CD14-positive monocyte (primary cell): ENCODE data around the gene GPC6. TPM values are rescaled to one million over a fixed set of nuclear protein-coding genes. Genes with fewer than 3 reads are reported as not detected.

Experiments used
- DNase-seq, 3 donors: peaks; one replicate each; pipeline ENCODE4 v3.0.0-alpha.2; 2011 to 2022
- H2AFZ ChIP-seq: 2 replicates; pipeline ENCODE4 v1.6.0; 2012; ENCODE audit warnings: mild to moderate bottlenecking, low read depth, low read length, inconsistent platforms; ENCODE audit not compliant: insufficient read depth, poor library complexity, severe bottlenecking
- H3K27ac ChIP-seq, 2 donors: 1 replicate in 1 of 2; 2 replicates in 1 of 2; pipeline ENCODE4 v1.5.1; 2012 to 2013; ENCODE audit warnings: low read length in 2 of 2, control low read depth in 1 of 2, inconsistent platforms in 1 of 2, low read depth in 1 of 2, mild to moderate bottlenecking in 1 of 2
- H3K27me3 ChIP-seq, 2 donors: one replicate each; pipeline versions ENCODE4 v1.6.0 to v1.6.1; 2011 to 2013; ENCODE audit warnings: low read length in 2 of 2; ENCODE audit not compliant: control insufficient read depth in 2 of 2, insufficient read depth in 2 of 2
- H3K36me3 ChIP-seq, 2 donors: replicated peaks in 1 of 2; 1 replicate in 1 of 2; 2 replicates in 1 of 2; pipeline versions ENCODE4 v1.5.1 to v1.6.1; 2012 to 2013; ENCODE audit warnings: low read length in 2 of 2, control low read depth in 1 of 2, inconsistent platforms in 1 of 2, mild to moderate bottlenecking in 1 of 2; ENCODE audit not compliant: insufficient read depth in 2 of 2, control insufficient read depth in 1 of 2
- H3K4me1 ChIP-seq, 2 donors: 1 replicate in 1 of 2; 2 replicates in 1 of 2; pipeline versions ENCODE4 v1.5.1 to v1.6.1; 2012 to 2013; ENCODE audit warnings: low read length in 2 of 2, control low read depth in 1 of 2, inconsistent platforms in 1 of 2, mild to moderate bottlenecking in 1 of 2, moderate library complexity in 1 of 2; ENCODE audit not compliant: insufficient read depth in 2 of 2, control insufficient read depth in 1 of 2
- H3K4me2 ChIP-seq: replicated peaks from 2 replicates; pipeline ENCODE3; 2012; ENCODE audit warnings: low read length, moderate library complexity, mild to moderate bottlenecking; ENCODE audit not compliant: poor library complexity, severe bottlenecking; ENCODE audit errors: extremely low read depth
- H3K4me3 ChIP-seq, 3 experiments: fragments of 200-600 bp in 1 of 3; sonication (generic) in 1 of 3; replicated peaks in 1 of 3; 1 replicate in 2 of 3; 2 replicates in 1 of 3; pipeline ENCODE4 v1.5.1; 2011 to 2013; ENCODE audit warnings: low read length in 3 of 3, mild to moderate bottlenecking in 3 of 3, control low read depth in 2 of 3, low read depth in 2 of 3, inconsistent platforms in 1 of 3, moderate library complexity in 1 of 3
- H3K79me2 ChIP-seq: 2 replicates; pipeline ENCODE4 v1.6.0; 2012; ENCODE audit warnings: mild to moderate bottlenecking, control low read depth, inconsistent platforms, low read length, moderate library complexity; ENCODE audit not compliant: insufficient read depth
- H3K9ac ChIP-seq: 2 replicates; pipeline ENCODE4 v1.6.0; 2017; ENCODE audit warnings: low read length, mild to moderate bottlenecking; ENCODE audit not compliant: insufficient read depth, poor library complexity, severe bottlenecking
- H3K9me3 ChIP-seq, 2 donors: replicated peaks in 1 of 2; 1 replicate in 1 of 2; 2 replicates in 1 of 2; pipeline versions ENCODE4 v1.5.1 to v1.6.1; 2012 to 2013; ENCODE audit warnings: low read length in 2 of 2, control low read depth in 1 of 2; ENCODE audit not compliant: control insufficient read depth in 1 of 2, insufficient read depth in 1 of 2
- H4K20me1 ChIP-seq: 2 replicates; pipeline ENCODE4 v1.6.0; 2012; ENCODE audit warnings: mild to moderate bottlenecking, low read length, control low read depth, moderate library complexity; ENCODE audit not compliant: insufficient read depth
- H3K27ac Mint-ChIP-seq, 7 donors: one replicate each; pipeline ENCODE4 v1.8.0; 2020; ENCODE audit warnings: mild to moderate bottlenecking in 7 of 7, mixed read lengths in 7 of 7, moderate library complexity in 6 of 7, inconsistent platforms in 2 of 7
- H3K27me3 Mint-ChIP-seq, 3 donors: one replicate each; pipeline ENCODE4 v1.8.0; 2021 to 2022; ENCODE audit warnings: low read depth in 3 of 3, mild to moderate bottlenecking in 3 of 3, mixed read lengths in 3 of 3, moderate library complexity in 3 of 3, inconsistent platforms in 1 of 3
- H3K36me3 Mint-ChIP-seq, 2 donors: one replicate each; pipeline ENCODE4 v1.8.0; 2020; ENCODE audit warnings: mixed read lengths in 2 of 2, inconsistent platforms in 1 of 2, mild to moderate bottlenecking in 1 of 2
- H3K4me1 Mint-ChIP-seq: one replicate; pipeline ENCODE4 v1.8.0; 2020; ENCODE audit warnings: mild to moderate bottlenecking, mixed read lengths
- H3K4me3 Mint-ChIP-seq, 2 donors: one replicate each; pipeline ENCODE4 v1.8.0; 2020; ENCODE audit warnings: mild to moderate bottlenecking in 2 of 2, mixed read lengths in 2 of 2, moderate library complexity in 1 of 2
- H3K9me3 Mint-ChIP-seq, 7 donors: one replicate each; pipeline ENCODE4 v1.8.0; 2020 to 2022; ENCODE audit warnings: mixed read lengths in 7 of 7, mild to moderate bottlenecking in 6 of 7, moderate library complexity in 6 of 7, inconsistent platforms in 2 of 7
- CTCF ChIP-seq: fragments of 200-600 bp; IDR thresholded peaks from one replicate; pipeline ENCODE4 v1.8.0; 2022; ENCODE audit warnings: antibody characterized with exemption, mild to moderate bottlenecking
- WGBS: methylation state at CpG from one replicate; pipeline ENCODE4 v1.1.5; 2013; ENCODE audit warnings: missing lambda C conversion rate; ENCODE audit not compliant: insufficient coverage; 5-methylcytosine and 5-hydroxymethylcytosine counted together
- intact Hi-C, 2 donors: fragments of 100-400 bp; cut with micrococcal nuclease; formaldehyde crosslinking; loops; one replicate each; pipeline versions ENCODE4 v1.15.0 to v1.15.1; 2023
- polyA plus RNA-seq, 3 donors: library from polyadenylated mRNA; depleted of rRNA in 1 of 3; unstranded in 2 of 3; stranded (reverse) in 1 of 3; fragments of 300-500 nt in 2 of 3; fragments of >200 nt in 1 of 3; fragmentation: Illumina TruSeq in 2 of 3; gene quantifications; 1 replicate in 2 of 3; 2 replicates in 1 of 3; pipeline ENCODE4 v1.2.3, GENCODE V29; 2012 to 2021

GPC6 gene
- polyA plus RNA-seq, 3 donors, result not detected

GRCh38 chr13:94292323-94292640, 1065.7 kb downstream of the GPC6 start:
- WGBS, result no CpG with 5 or more reads among the region's 1 CpG
- Mint-ChIP-seq H3K9me3 (peaks cover 0 to 3% (median 1%) of the 10 kb centered on the region in 7 donors), H3K4me1 (no peaks in the 10 kb centered on the region), H3K27me3 (peaks cover 1 to 3% (median 1%) of the 10 kb centered on the region in 3 donors), H3K27ac (no peak overlapping the region), H3K36me3 (no peaks in the 10 kb centered on the region), H3K4me3 (no peak overlapping the region)
- Histone ChIP-seq H3K9ac (no peak overlapping the region), H4K20me1 (no peaks in the 10 kb centered on the region), H3K9me3 (no peaks in the 10 kb centered on the region), H2AFZ (no peak overlapping the region), H3K27me3 (no peaks in the 10 kb centered on the region), H3K4me1 (no peaks in the 10 kb centered on the region), H3K36me3 (no peaks in the 10 kb centered on the region), H3K4me3 (no peak overlapping the region), H3K27ac (no peak overlapping the region), H3K79me2 (no peaks in the 10 kb centered on the region), H3K4me2 (no peak overlapping the region)
- TF ChIP-seq CTCF, result no peak
- no peak for DNase-seq
- intact Hi-C loops, result no loop called here

- Histone ChIP-seq H2AFZ (no peak overlapping the region), H3K4me3 (no peak overlapping the region), H3K4me2 (no peak overlapping the region), H4K20me1 (no peaks in the 10 kb centered on the region), H3K79me2 (no peaks in the 10 kb centered on the region), H3K27ac (no peak overlapping the region), H3K9me3 (no peaks in the 10 kb centered on the region), H3K4me1 (no peaks in the 10 kb centered on the region), H3K27me3 (no peaks in the 10 kb centered on the region), H3K36me3 (no peaks in the 10 kb centered on the region), H3K9ac (no peak overlapping the region)
- peaks cover 0 to 3% (median 0%) of the 10 kb centered on the region in 3 donors for H3K27me3 Mint-ChIP-seq
- WGBS, result no CpG with 5 or more reads among the region's 3 CpGs
- no peak for DNase-seq
- peaks cover 0 to 1% (median 0%) of the 10 kb centered on the region in 7 donors for H3K9me3 Mint-ChIP-seq
- H3K36me3 Mint-ChIP-seq, result no peaks in the 10 kb centered on the region
- no peak overlapping the region for H3K27ac Mint-ChIP-seq
- no peak for TF ChIP-seq CTCF
- intact Hi-C loops, result no loop called here
- no peaks in the 10 kb centered on the region for H3K4me1 Mint-ChIP-seq
- no peak overlapping the region for H3K4me3 Mint-ChIP-seq
Measured at GRCh38 chr13:94296471-94296870, 1069.9 kb downstream of the GPC6 start.
